Endothelial cell of hepatic sinusoid (primary cell): ENCODE results near the gene ARL6IP4.
"Not testable (repeated sequence)": the region's sequence is repeated elsewhere in the genome, so short reads cannot be mapped to it uniquely, and the experiment has no call there.

ENCODE experiments used
- in situ Hi-C: cut with HindIII; loops from 2 replicates; pipeline ENCODE4 v1.10.0; 2017; ENCODE audit warnings: low sequenced_read_pairs

The ARL6IP4 gene

GRCh38 chr12:123003257-123003656 is 22.8 kb downstream of the ARL6IP4 start:
- in situ Hi-C loops = no loop called here

DNA sequence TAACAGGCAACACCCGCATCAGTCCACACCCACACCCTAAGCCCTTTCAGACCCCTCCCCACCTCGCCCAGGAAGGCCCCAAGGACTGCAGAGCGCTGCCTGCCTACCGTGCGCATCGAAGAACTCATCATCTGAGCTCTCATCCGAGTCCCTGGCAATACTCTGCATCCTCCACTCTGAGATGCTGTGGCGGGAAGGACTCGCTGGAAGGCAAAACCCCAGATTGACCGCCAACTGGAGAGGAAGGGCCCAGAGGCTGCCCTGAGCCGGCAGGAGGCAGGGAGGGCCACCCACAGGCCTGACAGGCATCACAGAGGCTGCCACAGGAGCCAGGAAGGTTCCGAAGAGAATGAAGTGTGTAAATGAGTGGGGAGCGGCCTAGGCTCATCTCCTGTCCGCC is 23.8 kb downstream of the ARL6IP4 start:
- in situ Hi-C loops = no loop called here

- in situ Hi-C loops = no loop called here
Measured at GRCh38 chr12:123005081-123005626, 24.7 kb downstream of the ARL6IP4 start.

DNA sequence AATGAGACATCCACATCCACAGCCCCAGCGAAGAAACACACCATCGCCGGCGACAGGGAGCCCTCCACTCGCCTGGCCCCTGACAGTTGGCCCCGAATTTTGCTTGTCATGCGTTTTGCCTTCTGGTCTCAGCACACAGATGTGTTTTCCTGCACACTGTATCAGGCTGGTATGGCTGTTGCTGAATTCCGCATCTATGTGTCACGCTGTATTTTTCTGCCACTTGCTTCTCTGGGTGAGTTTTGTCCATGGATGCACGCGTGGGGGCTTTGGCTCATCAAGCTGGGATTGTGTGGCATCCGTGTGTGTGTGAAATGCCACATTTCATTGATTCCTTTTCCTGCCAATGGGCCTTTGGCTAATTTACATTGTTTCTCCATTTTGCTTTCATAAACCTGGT is 26.5 kb downstream of the ARL6IP4 start:
- in situ Hi-C loops = no loop called here

DNA sequence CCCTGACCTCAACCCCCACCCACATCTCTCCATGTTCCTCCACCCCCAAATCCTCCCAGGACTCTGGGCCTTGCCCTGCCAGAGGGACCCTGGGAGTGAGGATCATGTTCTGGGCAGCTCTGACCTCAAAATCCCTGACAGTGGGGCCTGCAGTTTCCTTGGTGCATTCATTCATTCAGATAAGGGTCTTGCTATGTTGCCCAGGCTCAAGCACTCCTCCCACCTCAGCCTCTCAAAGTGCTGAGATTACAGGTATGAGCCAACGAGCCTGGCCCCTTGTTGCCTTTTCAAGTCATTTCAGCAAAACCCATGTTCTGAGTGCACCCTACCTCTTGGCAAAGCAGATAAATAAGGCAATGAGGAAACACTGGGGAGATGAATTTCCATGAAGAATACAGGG is 29.6 kb downstream of the ARL6IP4 start:
- in situ Hi-C loops = no loop called here

DNA sequence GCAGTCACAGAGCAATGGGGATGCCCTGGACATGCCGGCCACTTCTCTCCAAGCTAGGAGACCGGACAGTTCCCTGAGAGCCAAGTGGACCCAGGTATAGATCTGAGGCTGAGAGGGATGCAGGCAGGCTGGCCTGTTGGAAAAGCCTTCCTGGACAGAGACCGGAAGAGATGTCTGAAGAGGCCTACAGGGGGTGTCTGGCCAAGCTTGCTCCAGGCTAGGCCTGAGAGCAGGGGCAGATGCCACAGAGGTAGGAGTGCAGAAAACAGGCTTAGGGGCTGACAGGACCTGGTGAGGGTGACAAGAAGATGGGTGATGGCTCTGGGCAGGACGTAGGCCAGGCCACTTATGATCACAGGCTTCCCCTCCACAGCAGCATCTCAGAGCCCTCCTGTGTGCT is 30.2 kb downstream of the ARL6IP4 start:
- in situ Hi-C loops = no loop called here

DNA sequence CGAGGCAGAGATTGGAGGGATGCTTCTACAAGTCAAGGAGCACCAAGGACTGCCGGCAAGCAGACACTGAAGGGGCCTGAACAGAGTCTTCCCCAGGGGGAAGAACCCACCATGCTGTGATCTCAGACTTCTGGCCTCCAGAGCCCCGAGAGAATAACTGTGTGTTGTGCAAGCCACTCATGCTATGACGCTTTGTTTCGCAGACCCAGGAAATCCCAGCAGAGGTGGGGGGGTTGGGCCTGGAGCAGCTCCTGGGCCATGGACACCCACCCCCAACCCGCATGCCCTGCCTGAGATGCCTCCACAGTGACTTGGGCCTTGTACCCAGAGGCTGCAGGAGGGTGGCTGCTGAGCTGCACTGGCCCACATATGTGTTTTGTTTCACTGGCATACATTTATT is 31.2 kb downstream of the ARL6IP4 start:
- in situ Hi-C loops = no loop called here

DNA sequence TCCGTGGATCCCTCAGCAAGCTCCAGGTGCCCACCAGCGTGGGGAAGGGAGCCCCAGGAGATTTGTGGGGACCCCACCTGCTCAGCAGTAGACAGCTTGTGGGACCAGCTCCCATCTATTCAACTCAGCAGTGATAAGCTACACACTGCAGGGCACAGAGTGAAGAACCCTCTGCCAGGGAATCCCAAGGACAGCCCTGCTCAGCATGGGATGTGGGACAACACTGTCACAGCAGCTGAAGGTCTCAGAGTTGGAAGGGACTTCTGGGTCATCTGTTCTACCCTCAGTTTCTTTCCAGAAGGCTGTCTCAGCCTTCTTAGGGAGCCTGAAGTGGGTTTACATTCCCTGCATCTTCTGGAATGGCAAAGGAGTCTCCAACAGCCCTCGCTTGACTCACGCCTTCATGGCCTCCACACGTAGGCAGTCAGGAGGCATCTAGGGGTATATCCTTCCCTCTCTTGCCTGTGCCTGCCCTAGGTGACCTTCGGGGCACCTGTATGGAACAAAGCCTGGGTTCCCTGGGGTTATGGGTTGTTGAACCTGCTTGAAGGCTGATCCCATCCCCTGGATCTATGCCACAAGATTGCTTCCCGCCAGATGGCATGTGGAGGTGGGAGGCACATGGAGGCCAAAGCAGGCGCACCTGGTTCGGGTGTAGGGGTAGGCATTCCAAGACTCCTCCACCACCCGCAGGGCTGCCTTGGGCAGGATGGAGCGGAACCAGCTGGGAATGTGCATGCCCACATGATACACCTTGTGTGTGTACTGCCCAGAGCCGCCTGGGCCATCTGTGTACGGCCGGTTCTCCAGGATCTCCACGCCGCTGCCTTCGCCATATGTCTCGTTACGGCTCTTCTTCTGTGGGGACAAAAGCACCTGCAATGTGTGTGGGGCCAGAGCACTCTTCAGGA is 33.0 kb downstream of the ARL6IP4 start:
- in situ Hi-C loops = no loop called here

DNA sequence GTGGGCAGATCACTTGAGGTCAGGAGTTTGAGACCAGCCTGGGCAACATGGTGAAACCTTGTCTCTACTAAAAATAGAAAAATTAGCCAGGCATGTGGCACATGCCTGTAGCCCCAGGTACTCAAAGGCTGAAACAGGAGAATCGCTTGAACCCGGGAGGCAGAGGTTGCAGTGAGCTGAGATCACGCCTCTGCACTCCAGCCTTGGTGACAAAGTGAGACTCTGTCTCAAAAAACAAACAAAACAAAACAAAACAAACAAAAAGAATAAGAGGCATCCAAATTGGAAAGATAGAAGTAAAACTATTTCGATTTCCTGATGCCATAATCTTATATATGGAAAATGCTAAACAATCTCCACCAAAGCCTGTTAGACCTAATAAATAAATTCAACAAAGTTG is 34.0 kb downstream of the ARL6IP4 start:
- in situ Hi-C loops = not testable (repeated sequence)

DNA sequence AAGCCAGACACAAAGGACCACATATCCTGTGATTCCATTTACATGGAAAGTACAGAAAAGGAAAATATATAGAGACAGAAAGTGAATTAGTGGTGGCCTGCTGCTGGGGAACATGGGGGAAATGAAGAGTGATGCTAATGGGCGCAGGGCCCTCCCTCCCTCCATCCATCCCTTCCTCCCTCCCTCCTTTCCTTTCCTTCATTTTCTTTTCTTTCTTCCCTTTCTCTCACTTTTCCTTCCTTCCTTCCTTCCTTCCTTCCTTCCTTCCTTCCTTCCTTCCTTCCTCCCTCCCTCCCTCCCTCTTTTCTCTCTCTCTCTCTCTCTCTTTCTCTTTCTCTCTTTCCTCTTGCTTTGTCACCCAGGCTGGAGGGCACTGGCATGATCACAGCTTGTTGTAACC is 37.3 kb downstream of the ARL6IP4 start:
- in situ Hi-C loops = no loop called here

- in situ Hi-C loops = no loop called here
Measured at GRCh38 chr12:123019841-123020138, 39.3 kb downstream of the ARL6IP4 start.

- in situ Hi-C loops = no loop called here
Measured at GRCh38 chr12:123021688-123022604, 41.5 kb downstream of the ARL6IP4 start.

DNA sequence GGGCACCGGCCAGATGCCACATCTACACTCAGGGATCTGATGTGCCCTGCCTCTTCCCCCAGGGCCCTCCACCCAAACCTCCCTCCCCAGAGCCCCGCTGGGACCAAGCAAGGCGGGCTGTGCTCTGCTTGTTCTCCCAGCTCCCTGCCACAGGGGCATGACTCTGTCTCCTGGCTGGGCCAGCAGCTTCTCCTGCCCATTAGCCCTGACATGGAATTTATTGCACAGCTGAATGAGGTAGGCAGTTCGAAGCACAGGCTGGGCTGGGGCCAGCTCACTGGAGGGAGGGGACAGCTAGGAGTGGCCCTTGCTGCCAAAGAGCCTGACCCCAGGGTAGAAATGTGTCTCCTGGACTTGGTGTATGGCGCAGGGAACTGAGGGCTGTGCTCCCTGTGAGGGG is 42.4 kb downstream of the ARL6IP4 start:
- in situ Hi-C loops = no loop called here

GRCh38 chr12:123024819-123025391 is 44.4 kb downstream of the ARL6IP4 start:
- in situ Hi-C loops = no loop called here

GRCh38 chr12:123026094-123026853 is 45.8 kb downstream of the ARL6IP4 start:
- in situ Hi-C loops = no loop called here

- in situ Hi-C loops = no loop called here
Measured at GRCh38 chr12:123027726-123028445, 47.4 kb downstream of the ARL6IP4 start.

DNA sequence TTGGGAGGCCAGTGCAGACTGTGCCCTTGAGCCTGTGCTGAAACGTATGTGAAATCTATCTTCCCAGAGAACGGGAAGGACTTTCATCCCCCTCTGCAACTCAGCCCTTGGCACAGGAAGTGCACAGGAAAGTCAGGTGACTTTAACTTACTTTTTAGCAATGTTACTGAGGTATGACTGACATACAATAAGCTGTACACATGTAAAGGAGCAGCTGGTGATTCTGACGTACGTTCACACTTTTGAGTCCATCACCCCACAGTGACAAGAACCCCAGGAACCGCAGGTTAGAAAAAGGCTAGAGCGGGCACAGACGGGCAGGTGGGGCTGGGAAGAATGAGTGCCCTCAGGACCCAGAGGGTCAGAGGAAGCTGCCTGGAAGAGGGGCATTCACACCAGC is 48.0 kb downstream of the ARL6IP4 start:
- in situ Hi-C loops = no loop called here

DNA sequence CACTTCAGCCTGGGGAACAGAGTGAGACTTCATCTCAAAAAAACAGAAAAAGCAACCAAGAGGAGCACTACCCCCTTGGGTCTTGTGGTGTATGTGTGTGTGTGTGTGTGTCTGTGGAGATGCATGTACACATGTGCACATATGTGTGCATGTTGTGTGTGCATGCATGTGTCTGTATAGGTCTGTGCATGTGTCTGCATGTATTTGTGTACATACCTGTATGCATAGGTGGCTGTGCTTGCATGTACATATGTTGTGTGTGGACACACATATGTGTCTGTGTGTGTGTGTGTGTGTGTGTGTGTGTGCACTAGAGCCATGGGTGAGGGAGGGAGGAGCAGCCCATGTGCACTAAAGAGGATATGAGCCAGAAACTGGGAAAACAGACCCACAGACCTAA is 49.1 kb downstream of the ARL6IP4 start:
- in situ Hi-C loops = no loop called here

DNA sequence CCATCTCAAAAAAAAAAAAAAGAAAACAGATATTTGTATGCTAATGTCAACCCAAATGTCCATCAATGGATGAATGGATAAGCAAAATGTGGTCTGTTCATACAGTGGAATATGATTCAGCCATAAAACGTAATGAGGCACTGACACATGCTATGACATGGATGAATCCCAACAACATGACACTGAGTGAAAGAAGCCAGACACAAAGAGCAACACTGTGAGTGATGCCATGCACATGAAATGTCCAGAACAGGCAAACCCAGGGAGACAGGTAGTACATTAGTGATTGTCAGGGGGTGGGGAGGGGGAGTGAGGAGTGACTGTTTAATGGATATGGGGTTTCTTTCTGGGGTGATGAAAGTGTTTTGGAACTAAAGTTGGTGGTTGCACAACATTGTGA is 50.2 kb downstream of the ARL6IP4 start:
- in situ Hi-C loops = no loop called here
